Vagina (tissue), 2 donors: Measurements from ENCODE around the gene HOXA7. TPM values are rescaled to one million over a fixed set of nuclear protein-coding genes. Genes with fewer than 3 reads are reported as not detected.

Experiments used
- DNase-seq, 2 donors: peaks; one replicate each; pipeline ENCODE4 v3.0.0-alpha.2; 2017; ENCODE audit errors: extremely low spot score in 2 of 2
- H3K27ac ChIP-seq: fragments of 200-600 bp; sonication (generic); one replicate; pipeline ENCODE4 v1.5.1; 2019
- H3K27me3 ChIP-seq: fragments of 200-600 bp; sonication (generic); one replicate; pipeline ENCODE4 v1.5.1; 2019
- H3K36me3 ChIP-seq, 2 donors: fragments of 200-600 bp; sonication (generic); one replicate each; pipeline ENCODE4 v1.5.1; 2017 to 2019
- H3K4me1 ChIP-seq: fragments of 200-600 bp; sonication (generic); one replicate; pipeline ENCODE4 v1.5.1; 2019
- H3K4me3 ChIP-seq, 2 donors: fragments of 200-600 bp; sonication (generic); 1 replicate in 1 of 2; 2 replicates in 1 of 2; pipeline ENCODE4 v1.5.1; 2016 to 2019
- H3K9me3 ChIP-seq: fragments of 200-600 bp; sonication (generic); one replicate; pipeline ENCODE4 v1.5.1; 2019
- POLR2A ChIP-seq, 2 donors: fragments of 450-650 bp; IDR thresholded peaks; one replicate each; pipeline ENCODE4 v1.6.1; 2017; ENCODE audit warnings: antibody characterized with exemption in 2 of 2, mild to moderate bottlenecking in 2 of 2, moderate library complexity in 2 of 2
- POLR2AphosphoS5 ChIP-seq, 2 donors: sonication (generic); formaldehyde crosslinking; IDR thresholded peaks; one replicate each; pipeline ENCODE4 v1.9.0; 2017; ENCODE audit warnings: antibody characterized with exemption in 2 of 2, mild to moderate bottlenecking in 2 of 2, low read depth in 1 of 2; ENCODE audit not compliant: insufficient read depth in 1 of 2
- intact Hi-C: fragments of 100-400 bp; cut with DNase I; formaldehyde crosslinking; loops from one replicate; pipeline ENCODE4 v1.15.1; 2023
- total RNA-seq: library from RNA; depleted of rRNA; stranded (reverse); fragments of >200 nt; gene quantifications from one replicate; pipeline ENCODE4 v1.2.3, GENCODE V29; 2016
- TF ChIP-seq, protein P1 (sequence below), 3 experiments: fragments of 450-650 bp in 2 of 3; fragments of 200-600 bp in 1 of 3; sonication (generic) in 1 of 3; IDR thresholded peaks; one replicate each; pipeline ENCODE4 v1.5.1; 2017 to 2019; ENCODE audit warnings: antibody characterized with exemption in 3 of 3, mild to moderate bottlenecking in 2 of 3, moderate library complexity in 2 of 3

HOXA7 gene
- total RNA-seq, 1 donor from 2014 or later = 23.8 TPM

DNA sequence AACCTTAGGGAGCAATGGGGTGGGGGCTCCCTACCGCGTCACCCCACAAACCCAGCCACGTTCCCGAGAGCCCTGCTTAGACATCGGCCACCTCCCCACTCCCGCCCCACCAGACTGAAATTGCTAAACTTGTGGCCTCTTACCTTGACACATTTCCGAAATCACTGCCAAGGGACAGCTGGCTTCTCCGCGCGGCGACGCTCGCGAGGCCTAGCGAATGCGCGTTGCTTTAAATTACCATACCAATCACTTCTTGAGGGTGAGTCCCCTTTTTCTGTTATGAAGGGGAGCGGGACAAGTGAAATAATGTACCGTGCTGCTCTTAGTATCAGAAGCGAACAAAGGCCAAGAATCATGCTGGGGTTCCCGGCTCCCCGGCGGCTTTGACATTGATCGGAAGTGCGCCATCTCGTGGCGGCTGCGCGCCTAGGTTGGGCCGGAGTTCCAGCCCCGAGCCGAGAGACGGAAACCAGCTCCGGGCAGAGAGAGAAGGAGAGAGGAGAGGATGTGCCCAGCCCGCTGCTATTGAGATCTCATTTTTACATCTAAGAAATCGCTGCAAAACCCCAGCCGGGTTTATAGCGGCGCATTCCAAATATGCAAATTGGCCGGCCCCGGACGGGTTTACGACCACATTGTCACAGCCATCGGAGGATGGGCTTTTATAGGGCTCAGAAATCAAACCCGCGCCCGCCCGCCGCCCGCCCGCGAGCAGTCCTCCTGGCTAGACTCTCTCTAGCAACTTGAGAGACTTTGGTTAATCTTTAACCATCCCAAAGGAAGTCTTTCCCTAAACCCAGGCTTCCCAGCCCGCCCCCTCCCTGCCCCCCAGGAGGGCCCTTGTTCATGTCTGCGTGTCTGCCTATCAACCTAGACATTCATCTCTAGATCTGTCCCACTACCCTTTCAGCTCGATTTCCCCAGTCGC is 23.3 kb upstream of the HOXA7 start:
- H3K27me3 ChIP-seq = no peaks in the 10 kb centered on the region

DNA sequence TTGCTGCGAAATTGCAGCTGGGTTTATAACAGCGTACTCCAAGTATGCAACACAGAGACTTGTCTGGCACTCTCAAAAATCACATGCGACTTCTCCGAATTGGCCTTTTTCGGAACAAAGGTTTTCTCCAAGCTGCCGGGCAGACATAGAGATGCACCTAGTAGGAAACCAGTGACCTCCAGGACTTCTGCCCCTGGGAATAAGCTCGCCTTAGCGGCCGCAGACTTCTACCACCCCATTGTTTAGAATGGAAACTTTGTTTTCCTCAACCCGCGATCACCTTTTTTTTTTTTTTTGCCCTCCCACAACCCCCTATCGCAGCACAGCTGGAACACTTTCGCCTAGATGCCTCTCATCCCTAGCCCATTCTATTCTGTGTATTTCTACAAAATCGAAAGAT is 22.6 kb upstream of the HOXA7 start:
- no peaks in the 10 kb centered on the region for H3K9me3 ChIP-seq
- intact Hi-C loops = no loop called here
- TF ChIP-seq POLR2A (IDR thresholded peaks at IDR 0.05) (no peak), POLR2AphosphoS5 (IDR thresholded peaks at IDR 0.05; ENCODE audit: insufficient read depth in 1 of 2, low read depth in 1 of 2) (no peak)
- TF ChIP-seq, protein P1, sequence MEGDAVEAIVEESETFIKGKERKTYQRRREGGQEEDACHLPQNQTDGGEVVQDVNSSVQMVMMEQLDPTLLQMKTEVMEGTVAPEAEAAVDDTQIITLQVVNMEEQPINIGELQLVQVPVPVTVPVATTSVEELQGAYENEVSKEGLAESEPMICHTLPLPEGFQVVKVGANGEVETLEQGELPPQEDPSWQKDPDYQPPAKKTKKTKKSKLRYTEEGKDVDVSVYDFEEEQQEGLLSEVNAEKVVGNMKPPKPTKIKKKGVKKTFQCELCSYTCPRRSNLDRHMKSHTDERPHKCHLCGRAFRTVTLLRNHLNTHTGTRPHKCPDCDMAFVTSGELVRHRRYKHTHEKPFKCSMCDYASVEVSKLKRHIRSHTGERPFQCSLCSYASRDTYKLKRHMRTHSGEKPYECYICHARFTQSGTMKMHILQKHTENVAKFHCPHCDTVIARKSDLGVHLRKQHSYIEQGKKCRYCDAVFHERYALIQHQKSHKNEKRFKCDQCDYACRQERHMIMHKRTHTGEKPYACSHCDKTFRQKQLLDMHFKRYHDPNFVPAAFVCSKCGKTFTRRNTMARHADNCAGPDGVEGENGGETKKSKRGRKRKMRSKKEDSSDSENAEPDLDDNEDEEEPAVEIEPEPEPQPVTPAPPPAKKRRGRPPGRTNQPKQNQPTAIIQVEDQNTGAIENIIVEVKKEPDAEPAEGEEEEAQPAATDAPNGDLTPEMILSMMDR (IDR thresholded peaks at IDR 0.05) = no peak
- H3K27me3 ChIP-seq = no peaks in the 10 kb centered on the region
- H3K36me3 ChIP-seq = no peaks in the 10 kb centered on the region
- DNase-seq = no peak
- H3K4me3 ChIP-seq = peak overlapping the region; percentile 56 to 64
- peaks cover 73% of the 10 kb centered on the region for H3K4me1 ChIP-seq
- peak overlapping the region; percentile 99 for H3K27ac ChIP-seq

More for the DNA sequence above, 23.3 kb upstream of the HOXA7 start:
- peak overlapping the region; percentile 99 for H3K27ac ChIP-seq
- no peak for DNase-seq
- intact Hi-C loops = no loop called here
- TF ChIP-seq POLR2AphosphoS5 (IDR thresholded peaks at IDR 0.05; ENCODE audit: insufficient read depth in 1 of 2, low read depth in 1 of 2) (peak; percentile 59 to 85), POLR2A (IDR thresholded peaks at IDR 0.05) (peak in 1 of 2 donors; percentile 35)
- TF ChIP-seq, protein P1 (IDR thresholded peaks at IDR 0.05) = peak; percentile 45 to 86 (median 74)
- H3K4me3 ChIP-seq = peak overlapping the region; percentile 56 to 64
- no peaks in the 10 kb centered on the region for H3K9me3 ChIP-seq
- peaks cover 66% of the 10 kb centered on the region for H3K4me1 ChIP-seq
- no peaks in the 10 kb centered on the region for H3K36me3 ChIP-seq

DNA sequence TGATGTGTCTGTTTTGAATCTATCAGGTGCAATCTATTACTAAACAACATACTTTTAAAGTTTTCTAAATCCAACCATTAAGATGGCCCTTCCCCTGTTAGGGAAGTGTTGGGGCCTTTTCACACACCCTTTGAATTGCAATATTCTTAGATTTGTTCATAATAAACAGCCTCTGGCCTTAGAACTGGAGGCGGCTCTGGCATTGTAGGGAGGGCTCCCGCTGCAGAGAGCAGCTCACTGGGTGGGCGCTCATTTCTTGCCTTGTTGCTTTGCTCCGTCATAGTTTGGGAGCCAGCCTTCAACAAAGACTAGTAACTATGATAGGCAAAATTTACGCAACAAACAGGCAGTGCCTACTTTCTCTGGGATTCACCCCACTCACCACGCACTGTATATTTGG is 21.9 kb upstream of the HOXA7 start:
- DNase-seq = no peak
- Histone ChIP-seq H3K9me3 (no peaks in the 10 kb centered on the region), H3K4me3 (peak overlapping the region; percentile 56 to 64), H3K27ac (peak overlapping the region; percentile 99), H3K4me1 (peaks cover 68% of the 10 kb centered on the region), H3K36me3 (no peaks in the 10 kb centered on the region), H3K27me3 (no peaks in the 10 kb centered on the region)
- intact Hi-C loops = no loop called here
- TF ChIP-seq, protein P1 (IDR thresholded peaks at IDR 0.05) = no peak
- TF ChIP-seq POLR2A (IDR thresholded peaks at IDR 0.05) (no peak), POLR2AphosphoS5 (IDR thresholded peaks at IDR 0.05; ENCODE audit: insufficient read depth in 1 of 2, low read depth in 1 of 2) (peak in 1 of 2 donors; percentile 7)

DNA sequence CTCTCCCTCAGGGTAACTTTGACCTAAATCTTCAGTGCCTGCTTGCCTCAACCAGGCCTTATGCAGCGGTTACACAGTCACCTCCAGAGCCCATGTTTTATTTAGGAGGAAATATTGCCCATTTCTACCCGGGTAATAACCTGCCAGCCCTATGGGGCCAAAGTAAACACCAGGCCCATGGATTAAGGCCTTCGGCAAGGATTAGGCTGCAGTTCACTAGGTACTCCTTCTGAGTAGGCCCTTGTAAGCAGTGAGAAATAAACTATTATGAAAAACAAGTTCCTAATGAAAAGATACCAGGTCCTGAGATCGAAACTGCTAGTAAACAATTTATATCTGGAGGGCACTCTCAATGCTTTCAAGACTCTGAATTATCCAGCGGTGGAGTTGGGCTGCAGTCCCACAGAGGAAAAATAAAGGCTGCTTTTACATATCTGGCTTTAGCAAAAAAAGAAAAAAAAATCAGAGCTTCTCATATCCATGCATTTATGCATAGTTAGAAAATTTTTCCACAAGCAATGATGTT is 21.4 kb upstream of the HOXA7 start:
- Histone ChIP-seq H3K27me3 (no peaks in the 10 kb centered on the region), H3K4me3 (peak overlapping the region; percentile 56 to 64), H3K27ac (peak overlapping the region; percentile 99), H3K9me3 (no peaks in the 10 kb centered on the region), H3K36me3 (no peaks in the 10 kb centered on the region), H3K4me1 (peaks cover 66% of the 10 kb centered on the region)
- DNase-seq = no peak
- intact Hi-C loops = no loop called here
- TF ChIP-seq POLR2A (IDR thresholded peaks at IDR 0.05) = no peak
- TF ChIP-seq, protein P1 (IDR thresholded peaks at IDR 0.05) = no peak
- TF ChIP-seq POLR2AphosphoS5 (IDR thresholded peaks at IDR 0.05; ENCODE audit: insufficient read depth in 1 of 2, low read depth in 1 of 2) = no peak
